HepG2 (cell line): ENCODE measurements around the gene P4HB. TPM values are rescaled to one million over a fixed set of nuclear protein-coding genes. Genes with fewer than 3 reads are reported as not detected.

Experiments
- AGO1 ChIP-seq: fragments of 200-400 bp; formaldehyde crosslinking; IDR thresholded peaks from 2 replicates; pipeline ENCODE4 v1.6.1; 2017; ENCODE audit warnings: mild to moderate bottlenecking, low read depth, low read length, moderate library complexity; ENCODE audit not compliant: poor library complexity, severe bottlenecking
- BCLAF1 ChIP-seq: fragments of 450-650 bp; IDR thresholded peaks from 2 replicates; pipeline ENCODE4 v1.6.1; 2017; ENCODE audit warnings: mild to moderate bottlenecking
- ETS1 ChIP-seq: sonication (generic); formaldehyde crosslinking; IDR thresholded peaks from 2 replicates; pipeline ENCODE4 v1.4.0; 2020; ENCODE audit warnings: missing genetic modification reagents
- GATAD2A ChIP-seq: IDR thresholded peaks from 2 replicates; pipeline ENCODE4 v1.6.1; 2016
- KLF12 ChIP-seq: sonication (generic); formaldehyde crosslinking; IDR thresholded peaks from 2 replicates; pipeline ENCODE4 v1.4.0; 2020; ENCODE audit warnings: missing genetic modification reagents, borderline replicate concordance
- MED8 ChIP-seq: sonication (generic); formaldehyde crosslinking; IDR thresholded peaks from 2 replicates; pipeline ENCODE4 v1.8.1; 2023; ENCODE audit warnings: mild to moderate bottlenecking, missing genetic modification reagents; ENCODE audit not compliant: insufficient replicate concordance
- PAF1 ChIP-seq: IDR thresholded peaks from 2 replicates; pipeline ENCODE4 v1.6.1; 2016; ENCODE audit warnings: missing genetic modification reagents, missing compliant biosample characterization
- PAWR ChIP-seq: sonication (generic); formaldehyde crosslinking; IDR thresholded peaks from 2 replicates; pipeline ENCODE4 v1.4.0; 2020; ENCODE audit warnings: missing genetic modification reagents, mild to moderate bottlenecking, borderline replicate concordance
- PRDM10 ChIP-seq: sonication (generic); formaldehyde crosslinking; IDR thresholded peaks from 2 replicates; pipeline ENCODE4 v1.4.0; 2020; ENCODE audit warnings: low read depth, missing genetic modification reagents
- PREB ChIP-seq: sonication (generic); formaldehyde crosslinking; IDR thresholded peaks from 2 replicates; pipeline ENCODE4 v1.4.0; 2020; ENCODE audit warnings: missing genetic modification reagents
- RXRA ChIP-seq: sonication (generic); formaldehyde crosslinking; IDR thresholded peaks from 2 replicates; pipeline ENCODE4 v1.5.1; 2020; ENCODE audit warnings: missing genetic modification reagents
- SMC3 ChIP-seq: IDR thresholded peaks from 2 replicates; pipeline ENCODE4 v1.6.1; 2011; ENCODE audit warnings: low read length, improper control_type of control experiment
- ZNF124 ChIP-seq: sonication (generic); formaldehyde crosslinking; IDR thresholded peaks from 2 replicates; pipeline ENCODE4 v1.4.0; 2020; ENCODE audit warnings: missing genetic modification reagents
- ZNF276 ChIP-seq: sonication (generic); formaldehyde crosslinking; IDR thresholded peaks from 2 replicates; pipeline ENCODE4 v1.4.0; 2020; ENCODE audit warnings: mild to moderate bottlenecking, low read depth, missing genetic modification reagents
- ZNF3 ChIP-seq: IDR thresholded peaks from 2 replicates; pipeline ENCODE4 v1.7.0; 2017; ENCODE audit warnings: inconsistent platforms
- ZNF431 ChIP-seq: sonication (generic); formaldehyde crosslinking; IDR thresholded peaks from 2 replicates; pipeline ENCODE4 v1.9.0; 2022; ENCODE audit warnings: missing genetic modification reagents, low read depth, mild to moderate bottlenecking, borderline replicate concordance
- polyA plus RNA-seq, 8 experiments: library from polyadenylated mRNA; depleted of rRNA in 3 of 8; stranded (reverse) in 7 of 8; unstranded in 1 of 8; fragments of >200 nt; fragmentation: Illumina TruSeq in 4 of 8; extraction: Trizol in 4 of 8; gene quantifications; 2 replicates each; pipeline versions ENCODE4 v1.2.1 to v1.2.3, GENCODE V29; 2011 to 2016; ENCODE audit warnings: low read depth in 4 of 8, missing spikeins in 1 of 8, mixed read lengths in 1 of 8; ENCODE audit not compliant: insufficient read depth in 1 of 8
- total RNA-seq, 5 experiments: library from RNA; depleted of rRNA; stranded (reverse); fragments of >200 nt; fragmentation: Illumina TruSeq; extraction: Trizol; gene quantifications; 2 replicates each; pipeline ENCODE4 v1.2.3, GENCODE V29; 2016; ENCODE audit warnings: low read depth in 1 of 5

P4HB gene
- total and polyA plus RNA-seq, 2 of the 13 experiments (the other 11 are each of a cell fraction or from before 2014, with no cell fraction given): 185 to 782 TPM

GRCh38 chr17:81814748-81815645, 45.3 kb downstream of the P4HB start (continued):
- TF ChIP-seq BCLAF1 (no peak), ZNF431 (CRISPR knock-in tag) (no peak), PRDM10 (no peak), SMC3 (no peak), KLF12 (no peak), RXRA (peak; percentile 74), PREB (CRISPR knock-in tag) (no peak), GATAD2A (CRISPR knock-in tag) (peak; percentile 71), ZNF276 (CRISPR knock-in tag) (no peak), PAWR (CRISPR knock-in tag) (no peak), ZNF3 (CRISPR knock-in tag) (no peak), ZNF124 (CRISPR knock-in tag) (0 out of 2 replicates have a peak, but pooled peaks have one; percentile 20), AGO1 (no peak), ETS1 (CRISPR knock-in tag) (no peak), PAF1 (CRISPR knock-in tag) (no peak), MED8 (CRISPR knock-in tag) (no peak)
